AG20443 (cell line): Measurements from ENCODE around the gene NFKB1.

ENCODE experiments used
- DNase-seq: peaks from one replicate; pipeline ENCODE4 v3.0.0; 2012; ENCODE audit warnings: low spot score, mixed read lengths

Gene NFKB1

DNA sequence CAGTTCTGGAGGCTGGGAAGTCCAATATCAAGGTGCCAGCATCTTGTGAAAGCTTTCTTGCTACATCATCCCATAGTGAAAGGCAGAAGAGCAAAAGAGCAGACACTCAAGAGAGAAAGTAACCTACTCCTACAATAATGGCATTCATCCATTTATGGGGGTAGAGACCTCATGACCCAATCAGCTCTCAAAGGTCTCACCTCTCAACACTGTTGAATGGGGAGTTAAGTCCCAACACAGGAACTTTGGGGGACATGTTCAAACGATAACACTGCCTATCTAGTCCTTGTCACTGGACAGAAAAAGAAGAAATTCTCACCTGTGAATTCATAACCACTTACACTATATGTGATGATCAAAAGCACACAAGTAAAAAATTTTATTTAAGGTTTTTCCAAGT is 6.6 kb upstream of the NFKB1 start:
- no peak for DNase-seq

DNA sequence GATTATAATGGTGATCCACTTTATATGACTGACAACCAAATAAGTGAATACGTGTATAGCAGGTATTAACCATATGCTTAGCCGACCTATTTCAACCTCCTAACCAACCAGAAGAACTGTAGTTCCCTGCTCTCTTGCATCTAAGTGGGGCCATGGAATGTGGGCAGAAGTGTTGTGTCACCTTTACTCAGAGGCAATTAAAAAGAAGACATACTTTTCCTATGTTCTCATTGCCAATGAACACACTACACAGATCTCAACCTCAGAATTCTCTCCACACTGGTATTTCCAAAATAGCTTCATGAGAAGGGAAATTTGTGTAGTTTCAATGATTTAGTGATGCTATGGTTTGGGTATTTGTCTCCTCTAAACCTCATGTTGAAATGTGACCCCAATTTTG is 3.2 kb upstream of the NFKB1 start:
- DNase-seq, result no peak

- DNase-seq, result peak; percentile 22
Measured at GRCh38 chr4:102500352-102500695, 835 bp upstream of the NFKB1 start.

DNA sequence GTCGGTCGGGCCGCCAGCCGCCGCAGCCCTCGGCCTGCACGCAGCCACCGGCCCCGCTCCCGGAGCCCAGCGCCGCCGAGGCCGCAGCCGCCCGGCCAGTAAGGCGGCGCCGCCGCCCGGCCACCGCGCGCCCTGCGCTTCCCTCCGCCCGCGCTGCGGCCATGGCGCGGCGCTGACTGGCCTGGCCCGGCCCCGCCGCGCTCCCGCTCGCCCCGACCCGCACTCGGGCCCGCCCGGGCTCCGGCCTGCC is 213 bp downstream of the NFKB1 start:
- DNase-seq, result peak; percentile 80

GRCh38 chr4:102502543-102502818 is 1.3 kb downstream of the NFKB1 start:
- DNase-seq, result no peak

GRCh38 chr4:102503301-102503746 is 2.2 kb downstream of the NFKB1 start:
- no peak for DNase-seq

GRCh38 chr4:102503831-102504786 is 3.0 kb downstream of the NFKB1 start:
- no peak for DNase-seq

DNA sequence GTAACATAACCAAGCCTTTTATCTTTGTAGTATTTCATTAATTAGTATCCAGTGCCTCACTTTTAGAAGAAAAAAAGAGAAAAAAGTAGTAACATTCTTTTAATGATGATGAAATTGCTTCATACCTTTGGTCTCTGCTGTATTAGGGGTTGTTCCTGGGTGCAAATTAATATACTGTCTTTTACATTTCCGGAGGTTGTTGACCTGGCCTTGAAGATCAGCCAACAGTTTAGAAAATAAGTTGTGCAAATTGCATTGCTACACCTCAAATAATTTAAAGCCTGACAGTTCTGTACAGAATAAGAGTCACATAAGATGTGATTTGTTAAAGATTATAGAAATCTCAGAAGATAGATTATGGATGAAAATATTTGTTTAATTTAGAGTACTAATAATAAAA is 3.8 kb downstream of the NFKB1 start:
- DNase-seq, result no peak

GRCh38 chr4:102505708-102506107 is 4.5 kb downstream of the NFKB1 start:
- DNase-seq, result no peak

- no peak for DNase-seq
Measured at GRCh38 chr4:102506523-102506922, 5.4 kb downstream of the NFKB1 start.

DNA sequence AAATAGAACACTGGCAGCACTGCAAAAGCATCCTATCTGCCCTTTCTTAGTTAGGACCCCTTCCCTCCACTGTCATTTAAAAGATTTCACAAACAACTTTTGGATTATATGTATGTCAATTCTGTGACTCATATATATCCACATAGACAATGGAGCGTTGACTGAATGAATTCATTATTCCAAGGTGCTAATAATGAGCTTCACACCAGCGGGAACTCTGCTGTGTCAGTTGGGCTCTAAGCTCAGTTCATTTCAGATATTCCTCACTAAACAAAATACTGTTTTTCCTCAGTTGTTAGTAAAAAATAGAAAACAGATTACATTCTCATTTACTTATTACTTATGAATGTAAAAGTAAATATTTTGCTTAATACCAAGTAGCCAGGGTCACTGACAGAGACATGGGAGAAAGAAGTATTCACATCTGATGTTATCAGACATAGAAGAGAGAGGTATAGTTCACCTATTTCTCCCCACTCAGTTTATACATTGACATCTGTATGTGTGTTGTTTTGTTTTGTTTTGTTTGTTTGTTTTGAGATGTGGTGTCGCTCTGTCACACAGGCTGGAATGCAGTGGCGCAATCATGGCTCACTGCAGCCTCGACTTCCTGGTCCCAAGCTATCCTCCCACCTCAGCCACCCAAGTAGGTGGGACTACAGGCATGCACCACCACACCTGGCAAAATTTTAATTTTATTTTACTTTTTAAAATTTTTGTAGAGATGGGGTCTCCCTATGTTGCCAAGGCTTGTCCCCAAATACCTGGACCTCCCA is 10.9 kb downstream of the NFKB1 start:
- DNase-seq, result no peak

GRCh38 chr4:102514298-102514964 is 13.3 kb downstream of the NFKB1 start:
- no peak for DNase-seq

DNA sequence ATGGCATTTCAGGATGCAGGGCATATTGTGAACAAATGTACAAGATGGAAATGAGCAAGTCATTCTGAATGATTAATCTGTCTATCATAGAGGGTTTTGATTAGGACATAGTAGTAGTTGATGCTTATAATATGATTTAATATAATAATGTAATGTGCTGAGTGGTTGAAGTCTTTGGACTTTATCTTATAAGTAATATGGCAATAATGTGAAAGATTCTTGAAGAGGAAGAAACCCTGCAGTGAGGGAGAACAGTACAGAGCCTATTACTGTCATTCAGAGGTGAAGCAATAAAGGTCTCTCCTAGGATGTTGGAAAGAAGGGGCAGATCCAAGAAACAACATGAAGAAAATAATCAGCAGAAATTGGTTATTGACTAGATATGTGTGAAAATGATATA is 16.6 kb downstream of the NFKB1 start:
- no peak for DNase-seq

GRCh38 chr4:102518703-102519131 is 17.6 kb downstream of the NFKB1 start:
- DNase-seq, result no peak

GRCh38 chr4:102519925-102520324 is 18.8 kb downstream of the NFKB1 start:
- no peak for DNase-seq

DNA sequence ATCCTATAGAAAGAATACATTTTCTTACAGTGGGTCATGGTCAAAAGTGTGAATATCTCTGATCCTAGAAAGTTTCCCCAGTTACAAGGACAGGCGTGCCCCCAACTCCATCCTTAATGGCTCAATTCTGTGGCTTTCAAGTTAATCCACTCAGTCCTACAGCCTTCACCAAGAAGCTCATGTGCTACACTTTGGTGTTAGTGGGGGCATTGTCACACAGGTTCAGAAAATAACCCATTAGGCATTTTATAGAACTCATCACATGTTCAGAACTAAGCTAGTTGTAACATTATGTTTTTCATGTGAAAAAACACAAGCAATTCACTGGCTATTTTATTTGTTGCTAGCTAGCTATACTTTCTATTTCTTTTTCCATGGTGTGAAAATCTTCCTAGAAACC is 20.4 kb downstream of the NFKB1 start:
- DNase-seq, result no peak

- DNase-seq, result no peak
Measured at GRCh38 chr4:102522031-102522440, 20.9 kb downstream of the NFKB1 start.

DNA sequence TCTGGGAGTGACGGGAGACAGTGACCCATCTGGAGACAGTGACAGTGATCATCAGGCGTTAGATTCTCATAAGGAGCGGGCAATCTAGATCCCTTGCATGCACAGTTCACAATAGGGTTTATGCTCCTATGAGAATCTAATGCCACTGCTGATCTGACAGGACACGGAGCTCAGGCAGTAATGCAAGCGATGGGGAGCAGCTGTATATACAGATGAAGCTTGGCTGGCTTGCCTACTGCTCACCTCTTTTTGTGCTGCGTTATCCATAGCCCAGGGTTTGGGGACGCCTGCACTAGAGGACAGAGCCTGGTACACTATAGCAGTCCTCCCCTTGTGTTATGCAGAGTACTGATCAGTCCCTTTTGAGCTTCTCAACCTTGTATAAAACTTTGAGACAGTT is 23.5 kb downstream of the NFKB1 start:
- no peak for DNase-seq

DNA sequence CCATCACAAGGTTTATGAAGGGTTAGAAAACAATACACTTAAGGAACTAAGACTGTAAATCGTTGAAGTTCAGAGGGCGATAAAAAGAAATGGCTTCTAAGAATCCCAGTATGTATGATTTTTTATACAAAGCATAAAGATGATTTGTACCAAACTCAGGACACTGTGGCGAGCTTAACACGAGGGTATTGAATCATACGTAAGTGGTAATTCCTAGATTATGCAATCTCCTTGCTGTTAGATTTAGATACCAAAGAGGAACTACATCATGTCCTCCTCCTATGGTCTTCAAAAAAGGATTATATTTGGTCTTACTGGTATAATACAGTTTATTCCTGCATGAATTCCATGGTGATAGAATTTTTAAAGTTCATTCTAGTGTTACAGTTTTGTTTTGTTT is 23.9 kb downstream of the NFKB1 start:
- DNase-seq, result no peak

DNA sequence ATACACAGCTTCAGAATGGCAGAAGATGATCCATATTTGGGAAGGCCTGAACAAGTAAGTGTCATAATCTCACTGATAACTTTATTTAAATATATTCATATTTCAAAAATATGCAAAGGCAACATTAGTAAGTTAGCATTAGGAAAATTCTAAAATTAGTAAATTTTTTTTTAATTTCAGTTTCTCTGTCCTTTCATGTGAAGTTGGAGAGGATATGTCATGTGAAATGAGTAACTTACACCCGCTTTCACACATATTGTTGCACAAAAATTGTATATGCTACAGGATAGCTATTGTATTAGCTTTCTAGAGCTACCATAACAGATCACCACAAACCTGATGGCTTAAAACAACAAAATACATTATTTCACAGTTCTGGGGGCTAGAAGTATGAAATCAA is 24.3 kb downstream of the NFKB1 start:
- DNase-seq, result no peak

GRCh38 chr4:102526532-102526931 is 25.4 kb downstream of the NFKB1 start:
- no peak for DNase-seq

DNA sequence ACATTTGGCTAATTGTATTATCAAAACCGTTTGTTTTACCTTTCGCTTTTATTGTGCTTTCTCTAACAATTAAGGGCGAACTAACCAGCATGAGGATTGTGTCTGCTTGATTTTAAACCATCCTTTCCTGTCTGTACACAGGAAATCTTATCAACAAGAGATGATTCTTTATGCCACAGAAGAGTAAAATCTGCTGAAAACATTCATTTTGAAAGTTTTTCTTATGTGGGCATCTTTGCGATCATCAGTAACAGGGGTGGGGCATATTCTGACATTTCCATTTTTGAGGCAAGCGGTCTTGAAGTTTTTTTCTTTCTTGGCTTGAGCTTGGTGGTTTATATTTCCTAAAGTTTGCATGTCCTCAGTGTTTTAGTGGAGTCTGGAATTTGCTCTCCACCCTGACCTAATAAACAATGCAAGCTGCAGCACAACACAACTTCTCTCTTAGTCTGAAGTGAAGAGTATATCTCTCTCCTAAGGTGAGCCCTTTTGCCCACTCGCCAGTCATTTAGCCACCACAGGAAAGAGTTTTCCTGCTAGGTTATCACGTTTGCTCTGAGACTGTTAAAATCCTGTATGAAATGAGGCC is 26.6 kb downstream of the NFKB1 start:
- no peak for DNase-seq

GRCh38 chr4:102529977-102530376 is 28.8 kb downstream of the NFKB1 start:
- no peak for DNase-seq
